Stimulated activated CD8-positive, alpha-beta memory T cell treated with anti-CD3 and anti-CD28 coated beads, Interleukin-15, amount 100 ng/mL, for 1 hour (primary cell): ENCODE measurements around the gene SLC38A3.
A peak's percentile ranks its signal among the peaks of the same experiment; 100 is the strongest.

Experiments
- DNase-seq: peaks from one replicate; pipeline ENCODE4 v3.0.0-alpha.2; 2020; ENCODE audit warnings: low read depth

The SLC38A3 gene

GRCh38 chr3:50192124-50192523, 12.9 kb upstream of the SLC38A3 start:
- DNase-seq: no peak

- peak; percentile 81 for DNase-seq
Measured at GRCh38 chr3:50192689-50193141, 12.4 kb upstream of the SLC38A3 start.

- no peak for DNase-seq
Measured at GRCh38 chr3:50193286-50193685, 11.8 kb upstream of the SLC38A3 start.

GRCh38 chr3:50193746-50194127, 11.3 kb upstream of the SLC38A3 start:
- DNase-seq: no peak

- peak; percentile 62 for DNase-seq
Measured at GRCh38 chr3:50194128-50194902, 10.8 kb upstream of the SLC38A3 start.

GRCh38 chr3:50194903-50195500, 10.1 kb upstream of the SLC38A3 start:
- no peak for DNase-seq

GRCh38 chr3:50195501-50196252, 9.4 kb upstream of the SLC38A3 start:
- no peak for DNase-seq

GRCh38 chr3:50196253-50196801, 8.7 kb upstream of the SLC38A3 start:
- DNase-seq: no peak

- DNase-seq: no peak
Measured at GRCh38 chr3:50201573-50202315, 3.3 kb upstream of the SLC38A3 start.

- DNase-seq: no peak
Measured at GRCh38 chr3:50202353-50203112, 2.5 kb upstream of the SLC38A3 start.

- no peak for DNase-seq
Measured at GRCh38 chr3:50203113-50203808, 1.8 kb upstream of the SLC38A3 start.

- no peak for DNase-seq
Measured at GRCh38 chr3:50203809-50204803, 965 bp upstream of the SLC38A3 start.

- no peak for DNase-seq
Measured at GRCh38 chr3:50205413-50206276, 574 bp downstream of the SLC38A3 start.

- DNase-seq: no peak
Measured at GRCh38 chr3:50207359-50208042, 2.4 kb downstream of the SLC38A3 start.

GRCh38 chr3:50208677-50209344, 3.7 kb downstream of the SLC38A3 start:
- DNase-seq: no peak

- no peak for DNase-seq
Measured at GRCh38 chr3:50210176-50210509, 5.1 kb downstream of the SLC38A3 start.
